OCI-LY7 (cell line): ENCODE results near the gene PUM1.

Source experiments
- CTCF ChIP-seq: fragments of 200-600 bp; sonication (generic); conservative IDR thresholded peaks from 2 replicates; pipeline ENCODE4 v1.5.1; 2014; ENCODE audit warnings: mild to moderate bottlenecking, antibody characterized with exemption, low read length, moderate library complexity, mixed read lengths
- EZH2phosphoT487 ChIP-seq: fragments of 200-600 bp; sonication (generic); IDR thresholded peaks from 2 replicates; pipeline ENCODE4 v1.6.1; 2018; ENCODE audit warnings: low read depth, borderline replicate concordance, mild to moderate bottlenecking, mixed run types, antibody characterized with exemption, low read length, moderate library complexity, mixed read lengths

DNA sequence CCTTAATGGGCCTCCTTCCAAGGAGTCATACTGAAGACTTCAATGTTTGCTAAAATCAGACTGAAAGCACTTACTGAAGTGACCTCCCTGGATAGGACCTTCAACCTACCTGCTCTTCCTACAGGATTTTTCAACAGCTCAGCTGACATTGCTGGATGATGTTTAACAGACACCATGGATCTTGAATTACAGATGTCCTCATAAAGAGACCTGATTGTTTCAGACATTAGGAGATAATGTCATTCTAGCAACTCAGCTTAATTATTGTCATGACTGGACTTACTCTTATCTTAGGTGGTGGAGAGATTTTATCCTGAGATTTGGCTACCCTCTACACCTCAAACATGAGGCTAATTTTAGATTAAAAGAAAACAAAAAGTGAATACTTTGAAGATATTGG, 83.1 kb downstream of the PUM1 start:
- TF ChIP-seq CTCF (no peak), EZH2phosphoT487 (no peak)
